ENCODE data around the gene DQX1.

Gene DQX1

GRCh38 chr2:74533464-74533863, 7.4 kb upstream of the DQX1 start:
- TF ChIP-seq, protein P1, sequence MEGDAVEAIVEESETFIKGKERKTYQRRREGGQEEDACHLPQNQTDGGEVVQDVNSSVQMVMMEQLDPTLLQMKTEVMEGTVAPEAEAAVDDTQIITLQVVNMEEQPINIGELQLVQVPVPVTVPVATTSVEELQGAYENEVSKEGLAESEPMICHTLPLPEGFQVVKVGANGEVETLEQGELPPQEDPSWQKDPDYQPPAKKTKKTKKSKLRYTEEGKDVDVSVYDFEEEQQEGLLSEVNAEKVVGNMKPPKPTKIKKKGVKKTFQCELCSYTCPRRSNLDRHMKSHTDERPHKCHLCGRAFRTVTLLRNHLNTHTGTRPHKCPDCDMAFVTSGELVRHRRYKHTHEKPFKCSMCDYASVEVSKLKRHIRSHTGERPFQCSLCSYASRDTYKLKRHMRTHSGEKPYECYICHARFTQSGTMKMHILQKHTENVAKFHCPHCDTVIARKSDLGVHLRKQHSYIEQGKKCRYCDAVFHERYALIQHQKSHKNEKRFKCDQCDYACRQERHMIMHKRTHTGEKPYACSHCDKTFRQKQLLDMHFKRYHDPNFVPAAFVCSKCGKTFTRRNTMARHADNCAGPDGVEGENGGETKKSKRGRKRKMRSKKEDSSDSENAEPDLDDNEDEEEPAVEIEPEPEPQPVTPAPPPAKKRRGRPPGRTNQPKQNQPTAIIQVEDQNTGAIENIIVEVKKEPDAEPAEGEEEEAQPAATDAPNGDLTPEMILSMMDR (IDR thresholded peaks at IDR 0.05; ENCODE audit: insufficient read depth, low read depth, low read length, missing control alignments) = no peak
- no peak overlapping the region for H3K4me3 ChIP-seq (ENCODE audit: low read length)

GRCh38 chr2:74532222-74532621, 6.2 kb upstream of the DQX1 start:
- peak; percentile 70 for DNase-seq (ENCODE audit: low read depth)
- TF ChIP-seq, protein P1 (IDR thresholded peaks at IDR 0.05; ENCODE audit: insufficient read depth, low read depth, low read length, missing control alignments) = peak; percentile 27
- H3K4me3 ChIP-seq (ENCODE audit: low read length) = no peak overlapping the region

More at GRCh38 chr2:74533464-74533863, 7.4 kb upstream of the DQX1 start:
- DNase-seq (ENCODE audit: low read depth) = no peak

GRCh38 chr2:74531666-74532065, 5.6 kb upstream of the DQX1 start:
- DNase-seq (ENCODE audit: low read depth) = no peak
- TF ChIP-seq, protein P1 (IDR thresholded peaks at IDR 0.05; ENCODE audit: insufficient read depth, low read depth, low read length, missing control alignments) = no peak
- no peak overlapping the region for H3K4me3 ChIP-seq (ENCODE audit: low read length)

DNA sequence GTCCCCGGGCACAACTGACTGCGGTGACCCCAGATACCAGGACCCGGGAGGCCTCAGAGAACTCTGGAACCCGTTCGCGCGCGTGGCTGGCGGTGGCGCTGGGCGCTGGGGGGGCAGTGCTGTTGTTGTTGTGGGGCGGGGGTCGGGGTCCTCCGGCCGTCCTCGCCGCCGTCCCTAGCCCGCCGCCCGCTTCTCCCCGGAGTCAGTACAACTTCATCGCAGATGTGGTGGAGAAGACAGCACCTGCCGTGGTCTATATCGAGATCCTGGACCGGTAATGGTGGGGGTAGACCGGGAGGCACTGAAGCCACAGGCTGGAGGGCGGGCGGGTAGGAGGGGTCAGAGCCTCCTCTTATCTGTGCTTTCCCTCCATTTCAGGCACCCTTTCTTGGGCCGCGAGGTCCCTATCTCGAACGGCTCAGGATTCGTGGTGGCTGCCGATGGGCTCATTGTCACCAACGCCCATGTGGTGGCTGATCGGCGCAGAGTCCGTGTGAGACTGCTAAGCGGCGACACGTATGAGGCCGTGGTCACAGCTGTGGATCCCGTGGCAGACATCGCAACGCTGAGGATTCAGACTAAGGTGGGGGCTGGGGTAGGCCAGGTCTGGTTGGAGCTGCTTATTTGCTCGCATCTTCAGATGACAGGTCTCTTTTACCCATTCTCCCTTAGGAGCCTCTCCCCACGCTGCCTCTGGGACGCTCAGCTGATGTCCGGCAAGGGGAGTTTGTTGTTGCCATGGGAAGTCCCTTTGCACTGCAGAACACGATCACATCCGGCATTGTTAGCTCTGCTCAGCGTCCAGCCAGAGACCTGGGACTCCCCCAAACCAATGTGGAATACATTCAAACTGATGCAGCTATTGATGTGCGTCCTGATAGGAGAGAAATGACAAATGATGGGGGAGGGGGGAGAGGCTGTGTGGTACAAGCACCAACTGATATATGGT, 4.5 kb upstream of the DQX1 start:
- DNase-seq (ENCODE audit: low read depth) = no peak
- H3K4me3 ChIP-seq (ENCODE audit: low read length) = peak overlapping the region; percentile 94
- TF ChIP-seq, protein P1 (IDR thresholded peaks at IDR 0.05; ENCODE audit: insufficient read depth, low read depth, low read length, missing control alignments) = no peak

- TF ChIP-seq, protein P1 (IDR thresholded peaks at IDR 0.05; ENCODE audit: insufficient read depth, low read depth, low read length, missing control alignments) = no peak
- H3K4me3 ChIP-seq (ENCODE audit: low read length) = peak within 1 kb of the TSS; percentile 94
- peak; percentile 100 for DNase-seq (ENCODE audit: low read depth)
Measured at GRCh38 chr2:74529357-74530238, 3.6 kb upstream of the DQX1 start, which contains the start of the genes AUP1 and HTRA2. Gene AUP1, minus strand, starts transcription at chr2:74529706. Its CDS starts 77 bp downstream, at chr2:74529629. Gene HTRA2, plus strand, starts transcription at chr2:74529933. Its CDS starts 74 bp downstream, at chr2:74530007.

- DNase-seq (ENCODE audit: low read depth) = no peak
- peak overlapping the region; percentile 94 for H3K4me3 ChIP-seq (ENCODE audit: low read length)
- TF ChIP-seq, protein P1 (IDR thresholded peaks at IDR 0.05; ENCODE audit: insufficient read depth, low read depth, low read length, missing control alignments) = no peak
Measured at GRCh38 chr2:74528600-74529356, 2.7 kb upstream of the DQX1 start.

All from epithelial cell of esophagus (primary cell).